MM.1S (cell line): Measurements from ENCODE around the gene KCND3.

Experiments used
- EZH2 ChIP-seq: fragments of 300-600 bp; sonication (generic); optimal IDR thresholded peaks from 2 replicates; pipeline ENCODE3; 2017; ENCODE audit warnings: low read depth, mild to moderate bottlenecking, antibody characterized with exemption, low read length, mixed read lengths
- EZH2phosphoT487 ChIP-seq: fragments of 300-600 bp; sonication (generic); IDR thresholded peaks from 2 replicates; pipeline ENCODE4 v1.6.1; 2018; ENCODE audit warnings: antibody characterized with exemption, low read length
- TF ChIP-seq, protein P1 (sequence below): fragments of 300-600 bp; sonication (generic); IDR thresholded peaks from 2 replicates; pipeline ENCODE4 v1.5.1; 2016; ENCODE audit warnings: antibody characterized with exemption, low read length, mixed read lengths

- TF ChIP-seq, protein P1, sequence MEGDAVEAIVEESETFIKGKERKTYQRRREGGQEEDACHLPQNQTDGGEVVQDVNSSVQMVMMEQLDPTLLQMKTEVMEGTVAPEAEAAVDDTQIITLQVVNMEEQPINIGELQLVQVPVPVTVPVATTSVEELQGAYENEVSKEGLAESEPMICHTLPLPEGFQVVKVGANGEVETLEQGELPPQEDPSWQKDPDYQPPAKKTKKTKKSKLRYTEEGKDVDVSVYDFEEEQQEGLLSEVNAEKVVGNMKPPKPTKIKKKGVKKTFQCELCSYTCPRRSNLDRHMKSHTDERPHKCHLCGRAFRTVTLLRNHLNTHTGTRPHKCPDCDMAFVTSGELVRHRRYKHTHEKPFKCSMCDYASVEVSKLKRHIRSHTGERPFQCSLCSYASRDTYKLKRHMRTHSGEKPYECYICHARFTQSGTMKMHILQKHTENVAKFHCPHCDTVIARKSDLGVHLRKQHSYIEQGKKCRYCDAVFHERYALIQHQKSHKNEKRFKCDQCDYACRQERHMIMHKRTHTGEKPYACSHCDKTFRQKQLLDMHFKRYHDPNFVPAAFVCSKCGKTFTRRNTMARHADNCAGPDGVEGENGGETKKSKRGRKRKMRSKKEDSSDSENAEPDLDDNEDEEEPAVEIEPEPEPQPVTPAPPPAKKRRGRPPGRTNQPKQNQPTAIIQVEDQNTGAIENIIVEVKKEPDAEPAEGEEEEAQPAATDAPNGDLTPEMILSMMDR, result no peak
- TF ChIP-seq EZH2 (no peak), EZH2phosphoT487 (no peak)
Measured at GRCh38 chr1:111742938-111743549, 246.4 kb downstream of the KCND3 start.
